Inflammatory macrophage treated with lipopolysaccharide for 4 hours (primary cell): ENCODE measurements around the gene CXCR4.
A peak's percentile ranks its signal among the peaks of the same experiment; 100 is the strongest.
"Not testable (repeated sequence)": the region's sequence is repeated elsewhere in the genome, so short reads cannot be mapped to it uniquely, and the experiment has no call there.

ENCODE experiments used
- DNase-seq: peaks from one replicate; pipeline ENCODE4 v3.0.0-alpha.2; 2020

The CXCR4 gene

DNA sequence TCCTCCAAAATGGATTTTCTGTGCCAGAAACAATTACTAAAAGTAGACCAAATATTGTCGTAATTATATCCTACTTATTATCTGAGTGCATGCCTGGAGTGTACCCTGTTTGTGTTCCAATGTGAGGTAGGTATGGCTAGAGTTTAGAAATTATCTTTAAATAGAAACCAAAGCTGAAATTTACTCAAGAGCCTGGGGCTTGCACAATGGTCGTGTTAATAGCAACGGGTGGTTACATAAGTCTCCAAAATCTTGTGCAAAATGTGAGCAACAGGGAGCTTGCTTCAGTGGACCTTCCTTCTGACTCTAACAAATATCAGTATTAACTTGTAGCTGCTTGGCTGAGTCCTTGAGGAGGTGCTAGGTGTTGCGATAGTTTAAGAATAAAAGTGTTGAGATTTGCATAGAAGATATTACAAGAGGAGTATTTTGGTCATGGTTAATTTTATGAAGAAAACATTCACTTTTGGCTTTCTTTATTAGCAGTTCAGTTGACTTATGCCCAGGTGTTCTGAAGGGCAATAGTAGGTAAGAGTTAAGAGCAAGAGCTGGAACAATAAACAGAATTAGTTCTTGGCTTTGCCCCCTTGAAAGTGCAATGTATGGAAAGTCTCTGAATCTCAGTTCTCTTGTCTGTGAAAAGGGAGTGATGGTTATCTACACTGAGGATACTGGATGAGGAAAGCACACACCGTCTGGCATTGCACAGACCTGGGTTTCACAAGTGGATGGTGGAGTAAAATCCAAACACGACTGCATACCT lies 4.6 kb downstream of the CXCR4 start:
- DNase-seq: peak; percentile 98

DNA sequence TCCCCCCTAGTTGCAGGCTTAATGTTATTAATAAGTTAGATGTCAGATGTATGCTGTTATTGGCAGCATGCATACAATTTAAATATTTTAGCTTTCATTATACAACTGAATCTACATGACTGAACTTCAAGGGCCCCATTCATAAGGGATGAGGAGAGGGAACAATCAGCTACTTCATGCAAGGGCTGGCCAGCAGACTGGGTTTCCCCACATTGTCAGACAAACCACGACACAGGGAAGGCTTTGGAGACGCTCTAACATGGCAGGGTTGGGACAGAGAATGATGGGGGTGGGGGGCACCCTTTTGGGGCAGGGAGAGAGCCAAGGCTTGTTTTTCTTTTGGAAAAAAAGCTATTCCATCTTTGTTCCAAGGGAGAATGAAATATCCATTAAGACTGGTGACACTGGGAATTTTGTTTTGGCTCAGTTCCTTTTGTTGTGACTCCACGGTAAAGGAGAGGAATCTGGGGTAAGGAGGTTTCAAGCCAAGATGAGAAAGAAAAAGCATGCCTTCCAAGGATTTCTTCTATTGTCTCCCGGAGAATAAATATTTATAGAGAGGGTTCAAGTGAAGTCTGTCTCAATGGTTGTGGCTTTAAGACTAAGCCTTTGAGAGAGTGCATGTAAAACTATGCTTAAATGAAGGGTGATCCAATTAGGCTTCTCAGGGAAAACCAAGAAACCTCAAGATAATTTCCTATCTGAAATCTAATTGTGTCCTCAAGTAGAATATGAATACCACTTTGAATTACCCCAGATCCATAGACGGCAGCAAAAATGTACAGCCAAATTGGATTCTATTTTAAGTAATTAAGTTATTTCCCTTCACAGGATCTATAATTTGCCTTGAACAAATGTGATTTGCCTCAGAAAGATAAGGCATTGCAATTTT lies 5.4 kb downstream of the CXCR4 start:
- peak; percentile 61 for DNase-seq

GRCh38 chr2:136111711-136112110 lies 6.2 kb downstream of the CXCR4 start:
- DNase-seq: peak; percentile 52

DNA sequence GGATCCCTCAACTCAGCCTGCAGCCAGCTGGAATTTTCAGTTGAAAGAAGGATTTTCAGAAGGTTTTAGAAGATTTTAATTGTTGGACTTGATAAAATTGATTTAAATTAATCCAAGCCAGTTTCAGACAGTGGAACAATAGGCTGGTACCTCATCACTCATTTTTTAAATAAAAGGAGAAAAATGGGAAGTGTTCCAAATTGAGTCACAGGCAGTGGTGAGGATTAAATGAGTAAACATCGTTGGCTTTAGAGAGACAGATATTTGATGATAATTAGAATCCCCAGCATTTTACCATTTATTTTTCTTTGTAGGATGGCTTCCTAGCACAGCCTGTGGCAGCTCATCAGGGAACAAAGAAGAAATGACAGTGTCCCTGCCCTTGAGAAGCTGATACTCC lies 7.4 kb downstream of the CXCR4 start:
- peak; percentile 73 for DNase-seq

DNA sequence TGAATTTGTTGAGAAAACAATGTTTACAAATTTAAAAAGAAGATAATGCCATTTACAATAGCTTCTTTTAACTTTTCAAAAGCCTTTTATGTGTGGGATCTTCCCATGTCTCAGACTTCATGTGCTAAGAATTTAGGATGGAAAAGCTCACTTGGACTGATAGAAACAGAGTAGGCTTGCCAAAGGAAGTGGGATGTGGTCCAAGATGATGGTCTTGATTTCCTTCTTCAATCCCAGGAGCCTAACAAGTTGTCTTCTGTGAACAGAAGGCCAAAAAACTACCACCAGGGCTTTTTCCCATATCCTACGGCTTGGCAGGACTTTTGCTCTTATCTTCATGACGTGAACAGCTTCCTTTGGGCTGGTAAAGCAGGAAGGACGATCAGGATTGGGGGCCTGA lies 9.5 kb downstream of the CXCR4 start:
- DNase-seq: no peak

DNA sequence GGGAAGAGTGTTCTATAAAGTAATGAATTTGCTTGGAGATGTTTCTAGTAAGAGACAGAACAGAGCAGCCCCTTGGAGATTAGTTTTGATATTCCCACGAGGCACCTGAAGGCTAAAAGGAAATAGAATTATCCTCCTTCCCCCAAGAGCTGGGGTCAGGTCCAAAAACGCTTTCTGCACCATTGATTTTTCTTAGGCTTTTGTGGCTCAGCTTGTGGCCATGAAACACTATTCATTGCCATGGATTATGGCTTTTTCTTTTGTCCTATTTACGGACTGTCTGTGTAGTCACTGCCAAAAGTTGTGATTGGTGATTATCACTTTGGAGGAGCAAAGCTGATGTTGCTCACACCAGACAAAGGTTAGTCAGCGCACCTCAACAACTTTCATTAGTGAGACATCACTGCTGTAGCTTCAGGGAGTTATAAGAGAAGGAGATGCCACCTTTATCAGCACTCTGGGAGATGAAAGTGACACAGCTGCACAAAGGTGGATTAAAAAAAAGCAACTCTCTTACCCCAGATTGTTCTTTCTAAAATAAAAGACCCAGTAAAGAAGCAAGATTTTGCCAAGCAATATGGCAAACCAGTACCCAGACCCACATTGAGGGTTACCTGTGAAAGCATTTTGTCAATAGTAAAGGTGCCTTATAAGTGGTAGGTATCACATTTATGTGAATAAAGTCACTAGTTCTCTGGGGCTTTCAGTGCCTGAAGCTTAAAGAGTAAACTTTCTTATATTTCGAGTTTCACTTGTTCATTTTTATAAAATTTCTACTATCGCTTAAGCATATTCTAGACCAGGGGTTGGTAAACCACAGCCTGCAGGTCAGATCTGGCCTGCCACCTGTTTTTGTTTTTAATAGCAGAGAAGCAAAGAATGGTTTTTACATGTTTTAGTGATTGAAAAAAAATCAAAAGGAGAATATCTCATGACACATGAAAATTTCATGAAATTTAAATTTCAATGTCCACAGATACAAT lies 10.6 kb downstream of the CXCR4 start:
- DNase-seq: no peak

GRCh38 chr2:136106505-136106904 lies 11.4 kb downstream of the CXCR4 start:
- DNase-seq: peak; percentile 41

DNA sequence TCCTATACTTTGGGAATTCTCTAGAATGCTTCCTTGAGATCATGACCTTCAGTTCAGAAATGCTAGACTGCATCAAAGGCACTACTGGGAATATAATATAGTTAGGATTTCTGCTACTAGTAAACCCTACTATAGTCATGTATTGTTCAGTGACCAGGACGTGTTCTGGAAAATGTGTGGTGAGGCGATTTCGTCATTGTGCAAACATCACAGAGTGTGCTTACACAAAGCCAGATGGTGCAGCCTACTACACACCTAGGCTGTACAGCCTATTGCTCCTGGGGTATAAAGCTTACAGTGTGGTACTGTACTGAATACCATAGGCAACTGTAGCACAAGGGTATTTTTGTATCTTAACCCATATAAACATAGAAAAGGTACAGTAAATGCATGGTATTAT lies 13.0 kb downstream of the CXCR4 start:
- no peak for DNase-seq

DNA sequence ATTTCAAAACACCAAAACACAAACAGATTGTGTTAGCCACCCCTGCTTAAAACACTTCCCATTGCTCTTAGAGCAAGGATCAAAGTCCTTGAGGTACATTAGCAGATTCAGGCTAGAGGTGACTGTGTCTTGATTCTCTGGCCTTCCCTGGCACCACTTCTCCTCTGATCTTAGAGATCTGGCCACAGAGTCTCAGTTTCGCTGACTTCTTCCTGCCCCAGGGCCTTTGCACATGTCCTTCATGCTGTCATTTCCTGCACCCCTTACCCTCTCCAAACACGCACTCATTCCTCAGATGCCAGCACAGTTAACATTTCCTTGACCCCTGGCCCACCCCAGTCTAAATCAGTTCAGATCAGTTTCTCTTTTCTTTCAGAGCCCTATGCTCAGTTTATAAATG lies 16.9 kb downstream of the CXCR4 start:
- DNase-seq: no peak

GRCh38 chr2:136098441-136098840 lies 19.5 kb downstream of the CXCR4 start:
- DNase-seq: peak; percentile 72

DNA sequence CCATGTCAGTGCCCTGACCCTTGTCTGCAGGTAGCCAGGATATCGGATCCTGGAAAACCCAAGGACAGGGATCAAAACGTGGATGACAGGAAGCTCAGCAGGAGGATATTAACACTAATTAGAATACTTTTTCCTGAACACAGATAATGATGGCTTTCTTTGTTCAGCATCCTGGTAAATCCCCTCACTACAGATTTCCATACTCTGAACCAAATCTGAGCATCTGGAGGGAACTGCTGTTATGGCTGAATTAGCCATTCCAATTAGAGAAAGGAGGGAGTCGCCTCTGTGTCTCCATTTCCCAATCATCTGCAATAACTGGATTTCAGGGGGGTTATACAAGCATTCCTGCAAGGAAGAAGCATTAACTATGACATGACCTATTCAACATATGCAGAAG lies 24.4 kb downstream of the CXCR4 start:
- no peak for DNase-seq

DNA sequence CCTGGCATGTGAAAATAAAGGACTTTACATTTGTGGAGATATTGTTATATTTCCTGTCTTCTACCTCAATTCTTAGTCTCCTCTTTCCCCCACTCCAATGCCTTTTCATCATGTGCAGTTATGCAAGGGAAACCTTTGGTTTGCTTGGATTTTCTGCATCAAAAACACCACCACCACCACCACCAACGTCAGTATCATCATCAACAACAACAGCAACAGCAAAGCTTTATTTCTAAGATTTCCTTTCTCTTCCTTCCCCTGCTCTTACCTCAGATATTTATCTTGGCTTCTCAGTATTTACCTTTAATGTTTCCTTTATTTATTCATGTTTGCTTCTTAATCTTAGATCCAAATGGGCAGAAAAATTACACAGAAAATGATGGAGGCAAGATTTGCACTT lies 26.1 kb downstream of the CXCR4 start:
- DNase-seq: no peak

DNA sequence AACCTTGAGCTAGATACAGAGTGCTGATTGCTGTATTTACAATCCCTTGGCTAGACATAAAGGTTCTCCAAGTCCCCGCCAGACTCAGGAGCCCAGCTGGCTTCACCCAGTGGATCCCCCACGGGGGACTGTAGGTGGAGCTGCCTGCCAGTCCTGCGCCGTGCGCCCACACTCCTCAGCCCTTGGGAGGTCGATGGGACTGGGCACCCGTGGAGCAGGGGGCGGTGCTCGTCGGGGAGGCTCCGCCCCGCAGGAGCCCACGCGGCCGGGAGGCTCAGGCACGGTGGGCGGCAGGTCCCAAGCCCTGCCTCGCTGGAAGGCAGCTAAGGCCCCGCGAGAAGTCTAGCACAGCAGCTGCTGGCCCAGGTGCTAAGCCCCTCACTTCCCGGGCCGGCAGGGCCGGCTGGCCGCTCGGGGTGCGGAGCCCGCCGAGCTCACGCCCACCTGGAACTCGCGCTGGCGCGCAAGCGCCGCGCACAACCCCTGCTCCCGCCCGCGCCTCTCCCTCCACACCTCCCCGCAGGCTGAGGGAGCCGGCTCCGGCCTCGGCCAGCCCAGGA lies 30.0 kb downstream of the CXCR4 start:
- DNase-seq: not testable (repeated sequence)

DNA sequence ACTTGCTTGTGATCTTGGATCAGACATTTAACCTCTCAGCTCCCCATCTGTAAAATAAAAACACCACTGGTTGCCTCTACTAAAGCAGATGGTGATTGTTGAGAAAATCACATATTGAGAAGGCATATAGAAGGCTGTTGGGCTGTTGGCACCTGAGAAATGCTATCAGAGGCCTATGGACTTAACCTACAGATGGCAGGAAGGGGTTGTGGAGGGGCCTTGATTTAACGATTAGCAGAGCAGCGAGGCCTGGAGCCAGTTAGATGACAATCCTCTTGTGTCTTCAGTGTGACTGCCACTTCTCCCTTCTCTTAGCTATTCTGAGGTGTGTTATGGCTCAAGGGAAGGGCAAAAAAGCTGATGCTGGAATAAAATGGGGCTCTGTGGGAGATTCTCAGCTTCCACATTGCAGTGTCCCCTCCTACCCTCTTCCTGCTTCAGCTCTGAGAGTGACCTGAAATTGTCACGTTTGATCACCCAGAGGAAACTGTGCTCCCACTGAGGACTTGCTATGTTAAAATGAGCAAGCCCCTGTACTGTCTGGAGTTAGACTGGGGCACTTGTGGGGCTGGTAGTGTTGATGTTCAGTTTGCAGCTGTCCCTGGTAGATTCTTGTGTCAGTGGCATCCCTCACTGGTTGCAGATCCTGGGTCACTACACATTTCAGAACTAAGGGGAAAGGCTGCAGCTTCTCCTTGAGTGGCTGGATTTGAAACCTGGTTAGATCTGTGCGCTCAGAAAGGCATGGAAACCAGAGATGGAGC lies 31.5 kb downstream of the CXCR4 start:
- no peak for DNase-seq

GRCh38 chr2:136085453-136086209 lies 32.3 kb downstream of the CXCR4 start:
- DNase-seq: no peak

DNA sequence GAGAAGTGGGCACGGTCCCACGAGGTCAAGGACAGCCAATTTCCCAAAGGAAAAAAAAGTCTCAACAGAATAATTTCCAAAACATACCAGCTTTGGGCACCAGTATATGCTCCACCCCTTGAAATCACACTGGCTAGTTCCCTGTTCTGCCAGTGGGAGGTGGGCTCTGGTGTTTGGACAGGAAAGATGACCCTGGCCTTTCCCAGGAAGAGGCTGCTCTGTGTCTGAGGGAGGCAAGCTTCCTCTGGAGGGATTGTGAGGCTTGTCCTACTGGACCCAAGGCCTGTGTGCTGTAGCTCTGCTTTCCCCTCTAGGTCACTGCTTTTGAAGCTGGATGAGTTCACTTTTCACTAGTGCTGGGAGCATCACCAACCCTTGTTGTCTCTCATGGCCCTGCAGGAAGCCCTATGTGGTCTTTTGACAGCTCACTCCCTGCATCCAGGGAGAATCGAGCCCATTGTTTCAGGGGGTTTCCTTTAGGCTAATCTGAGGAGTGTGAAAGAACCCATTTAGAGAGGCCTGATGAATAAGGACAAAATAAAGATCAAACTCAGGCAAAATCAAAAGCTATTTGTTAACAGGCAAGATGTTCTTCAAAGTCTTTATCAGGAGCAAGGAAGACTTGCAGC lies 36.3 kb downstream of the CXCR4 start:
- no peak for DNase-seq

DNA sequence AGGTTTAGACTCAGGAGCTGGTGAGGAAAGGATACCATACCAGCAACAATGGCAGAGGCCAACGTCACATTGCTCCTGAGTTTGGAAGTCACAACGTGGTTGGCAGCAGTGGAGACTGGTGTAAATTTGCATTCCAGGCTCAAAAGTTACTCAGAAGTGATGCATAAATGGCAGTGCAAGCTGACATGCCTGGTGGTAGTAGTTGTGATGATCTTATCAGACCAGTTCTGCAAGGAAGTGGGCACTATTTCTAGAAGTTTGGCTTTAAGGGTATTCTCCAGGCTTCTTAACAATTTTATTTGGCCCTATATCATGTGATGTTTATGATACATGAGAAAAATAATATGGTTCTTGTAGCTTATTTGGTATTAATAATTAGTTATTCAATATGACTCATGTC lies 37.8 kb downstream of the CXCR4 start:
- no peak for DNase-seq

GRCh38 chr2:136077107-136077506 lies 40.8 kb downstream of the CXCR4 start:
- no peak for DNase-seq

DNA sequence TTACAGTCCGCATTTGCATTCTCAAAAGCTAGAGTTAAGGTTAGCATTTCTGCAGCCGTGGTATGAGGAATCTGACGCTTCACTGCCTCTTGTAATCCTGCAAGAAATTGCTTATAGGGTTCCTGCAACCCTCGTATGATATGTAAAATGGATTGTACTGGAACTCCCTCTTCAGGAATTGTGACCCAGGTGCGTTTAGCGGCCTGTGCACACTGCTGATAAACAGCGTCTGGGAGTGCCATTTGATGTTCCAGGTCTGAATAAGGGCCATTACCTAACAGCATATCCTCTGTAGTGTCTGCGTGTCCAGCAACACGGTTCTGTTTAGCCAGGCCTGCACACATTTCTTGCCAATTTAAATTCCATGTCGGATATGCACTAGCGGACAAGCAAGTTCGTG lies 42.5 kb downstream of the CXCR4 start:
- DNase-seq: no peak

DNA sequence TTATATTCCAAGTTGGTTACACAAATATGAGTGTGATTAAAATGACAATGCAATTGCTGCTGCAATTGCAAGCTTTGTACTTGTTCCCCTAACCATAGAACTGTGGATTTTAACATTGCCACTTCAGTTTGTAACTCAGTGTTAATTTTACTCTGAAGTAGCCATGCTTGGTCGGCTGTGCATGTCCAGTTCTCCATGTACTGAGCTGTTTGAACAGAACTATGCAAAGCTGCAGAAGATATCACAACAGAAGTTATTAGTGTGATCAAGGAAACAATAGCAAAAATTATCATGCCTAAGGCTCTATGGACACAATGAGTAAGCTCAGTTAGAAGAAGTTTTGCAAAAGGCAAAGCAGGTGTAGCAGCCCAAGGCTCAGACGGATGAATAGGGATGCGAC lies 45.3 kb downstream of the CXCR4 start:
- no peak for DNase-seq

DNA sequence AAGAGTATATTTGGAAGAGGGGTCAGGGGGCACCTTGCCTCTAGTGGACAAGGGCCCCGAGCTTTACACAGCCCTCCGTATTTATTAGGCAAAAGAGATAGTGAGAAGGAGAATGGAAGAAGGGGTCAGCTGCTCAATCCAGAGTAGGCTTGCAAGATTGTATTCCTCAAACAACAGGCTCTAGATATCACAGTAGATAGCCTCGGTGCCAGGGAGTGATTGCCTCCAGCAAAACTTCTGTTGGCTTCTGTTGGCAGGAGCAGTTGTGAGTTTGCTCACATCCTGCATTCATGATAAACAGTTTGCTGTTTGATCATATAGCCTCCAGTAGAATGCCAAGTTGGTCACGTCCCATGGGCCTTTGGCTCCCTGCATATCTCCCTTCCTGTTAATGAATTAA lies 46.1 kb downstream of the CXCR4 start:
- DNase-seq: not testable (repeated sequence)
